HL-60 (cell line): Measurements from ENCODE around the gene S100A3.

Experiments used
- CTCF ChIP-seq: IDR thresholded peaks from one replicate; pipeline ENCODE4 v1.5.1; 2011; ENCODE audit warnings: low read length, control low read depth, inconsistent platforms; ENCODE audit not compliant: insufficient read depth
- GABPA ChIP-seq: IDR thresholded peaks from 2 replicates; pipeline ENCODE4 v1.6.1; 2012; ENCODE audit warnings: low read depth

DNA sequence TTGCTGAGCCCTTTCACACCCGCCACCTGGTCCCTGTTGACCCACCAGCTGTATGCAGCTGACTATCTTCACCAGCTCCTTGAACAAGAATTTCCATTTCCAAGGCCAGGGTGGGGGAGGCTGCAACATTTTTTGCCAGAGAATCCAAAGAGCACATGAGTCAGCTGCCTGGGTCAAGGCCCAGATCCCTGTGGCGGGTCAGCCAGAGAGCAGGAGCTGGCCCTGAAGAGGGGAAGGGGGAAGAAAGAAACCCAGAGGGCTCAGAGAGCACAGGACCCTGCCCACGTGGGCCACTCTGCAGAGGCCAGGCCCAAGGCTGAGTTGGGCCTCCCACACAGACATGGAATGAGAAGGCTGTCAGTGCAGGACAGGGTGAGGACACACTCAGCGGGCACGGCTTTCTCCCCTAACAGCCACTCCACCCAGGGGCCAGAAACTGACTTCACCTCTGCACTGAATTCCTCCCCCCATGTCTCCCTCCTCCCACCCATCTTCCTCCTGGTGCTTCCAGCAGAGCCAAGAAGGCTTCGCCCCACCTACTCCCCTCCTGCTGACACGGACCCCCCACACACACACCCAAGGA, 42.1 kb downstream of the S100A3 start:
- TF ChIP-seq CTCF, result no peak
- no peak for TF ChIP-seq GABPA
